ENCODE results near the gene NEDD8.

Gene NEDD8

DNA sequence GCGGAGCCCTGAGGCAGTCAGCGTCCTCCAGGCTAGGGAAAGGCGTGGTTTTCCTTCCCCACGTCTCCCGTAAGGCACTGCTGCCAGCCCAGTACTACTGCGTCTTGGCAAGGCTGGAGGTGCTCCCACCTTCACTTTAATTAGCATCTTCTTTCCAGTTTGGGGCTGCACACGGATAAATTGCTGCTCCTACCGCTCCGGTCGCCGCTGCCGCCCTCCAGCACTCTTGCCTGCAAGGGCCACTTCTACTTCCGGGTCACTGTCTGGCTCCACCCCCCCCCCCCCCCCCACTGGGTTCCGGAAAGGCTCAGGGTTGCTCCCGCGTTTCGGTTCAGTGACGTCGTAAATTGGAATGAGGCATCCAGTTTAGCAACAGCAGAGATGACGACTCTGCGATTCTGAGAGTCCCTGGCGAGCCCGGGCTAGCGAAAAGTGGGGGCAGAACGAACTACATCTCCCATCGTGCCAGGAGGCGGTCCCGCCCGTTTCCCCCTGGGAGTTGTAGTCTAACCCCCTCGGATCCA, at the start of gene NEDD8:
Gene NEDD8, minus strand, starts transcription at position 247 of the 524 bp plus-strand sequence. Its CDS starts 100 bp downstream, at position 147.
- peak; percentile 96 for DNase-seq

DNA sequence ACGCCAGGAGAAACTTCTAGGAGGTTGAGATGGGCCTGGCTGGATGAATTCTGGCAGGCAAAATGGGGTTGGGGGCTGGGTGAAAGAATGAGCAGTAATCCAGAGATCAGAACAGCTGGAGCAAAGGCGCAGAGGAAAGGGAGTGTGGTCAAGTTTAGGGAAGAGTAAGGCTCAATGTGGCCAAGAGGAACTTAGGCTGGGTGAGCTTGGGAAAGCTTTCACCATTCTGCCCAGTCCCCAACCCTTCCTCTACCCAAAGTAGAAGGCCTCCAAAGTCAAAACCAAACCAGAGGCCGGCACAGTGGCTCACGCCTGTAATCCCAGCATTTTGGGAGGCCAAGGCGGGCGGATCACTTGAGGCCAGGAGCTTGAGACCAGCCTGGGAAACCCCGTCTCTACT, 49.5 kb upstream of the NEDD8 start:
- DNase-seq = no peak

- no peak for DNase-seq
Measured at GRCh38 chr14:24280797-24281460, 48.8 kb upstream of the NEDD8 start.

DNA sequence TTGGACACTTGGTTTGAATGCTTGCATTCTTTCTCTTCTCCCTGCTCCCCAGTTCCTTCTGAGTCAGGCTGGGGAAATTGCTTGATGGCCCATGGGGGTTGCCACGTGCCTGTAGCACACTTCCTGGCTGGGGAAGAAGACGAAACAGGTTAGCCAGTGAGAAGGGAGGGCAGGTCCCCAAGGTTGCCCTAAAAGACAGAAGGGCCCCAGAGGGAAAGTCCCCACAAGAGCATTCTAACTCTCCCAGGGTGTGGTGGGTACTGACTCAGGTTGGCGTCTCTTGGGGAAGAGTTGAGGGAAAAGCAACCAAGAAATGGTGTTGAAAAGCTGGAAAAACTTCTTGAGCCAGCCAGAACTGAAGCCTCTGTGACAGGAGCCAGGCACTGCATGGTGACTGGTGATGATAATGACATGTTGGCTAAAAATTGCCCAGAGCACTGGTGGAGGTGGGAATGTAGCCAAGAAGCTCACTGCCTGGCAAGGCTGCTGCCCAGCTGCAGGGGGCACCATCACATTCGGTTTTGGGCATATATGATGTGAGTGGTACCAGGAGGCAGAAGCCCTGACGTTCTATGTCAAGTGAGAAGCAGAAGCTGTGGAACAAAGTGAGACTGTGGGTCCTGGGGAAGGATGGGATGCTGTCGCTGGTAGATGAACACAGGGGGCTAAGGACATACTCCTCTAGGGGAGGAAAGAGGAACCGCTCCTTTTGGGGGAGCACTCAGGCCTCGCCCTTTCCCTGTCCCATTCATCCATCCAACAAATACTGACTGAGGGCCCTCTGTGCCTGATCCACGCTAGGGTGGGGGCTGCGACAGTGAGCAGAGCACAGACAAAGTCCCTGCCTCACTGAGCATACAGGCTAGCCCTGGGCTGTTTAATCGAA, 47.4 kb upstream of the NEDD8 start:
- DNase-seq = peak; percentile 76

GRCh38 chr14:24278424-24278823, 46.3 kb upstream of the NEDD8 start:
- DNase-seq = no peak

- DNase-seq = no peak
Measured at GRCh38 chr14:24277606-24278321, 45.6 kb upstream of the NEDD8 start.

DNA sequence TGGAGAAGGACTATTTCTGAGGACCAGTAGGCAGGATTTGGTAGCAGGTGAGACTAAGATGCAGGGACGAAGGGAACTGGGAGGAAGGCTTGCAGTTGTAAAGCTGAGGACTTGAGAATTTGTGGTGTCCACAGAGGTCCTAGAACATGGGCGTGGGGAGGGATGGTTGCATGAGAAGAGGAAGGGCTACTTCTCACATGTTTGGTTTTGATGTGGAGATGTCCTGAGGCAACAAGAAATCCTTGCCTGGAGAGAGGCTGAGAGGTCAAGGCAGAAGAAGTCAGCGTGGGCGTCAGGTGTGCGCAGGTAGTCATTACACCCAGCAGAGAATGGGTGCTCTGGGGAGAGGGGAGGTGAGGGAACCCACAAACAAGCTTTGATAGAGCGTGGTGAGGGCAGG, 44.9 kb upstream of the NEDD8 start:
- DNase-seq = no peak

GRCh38 chr14:24274101-24274543, 42.0 kb upstream of the NEDD8 start:
- peak; percentile 77 for DNase-seq

DNA sequence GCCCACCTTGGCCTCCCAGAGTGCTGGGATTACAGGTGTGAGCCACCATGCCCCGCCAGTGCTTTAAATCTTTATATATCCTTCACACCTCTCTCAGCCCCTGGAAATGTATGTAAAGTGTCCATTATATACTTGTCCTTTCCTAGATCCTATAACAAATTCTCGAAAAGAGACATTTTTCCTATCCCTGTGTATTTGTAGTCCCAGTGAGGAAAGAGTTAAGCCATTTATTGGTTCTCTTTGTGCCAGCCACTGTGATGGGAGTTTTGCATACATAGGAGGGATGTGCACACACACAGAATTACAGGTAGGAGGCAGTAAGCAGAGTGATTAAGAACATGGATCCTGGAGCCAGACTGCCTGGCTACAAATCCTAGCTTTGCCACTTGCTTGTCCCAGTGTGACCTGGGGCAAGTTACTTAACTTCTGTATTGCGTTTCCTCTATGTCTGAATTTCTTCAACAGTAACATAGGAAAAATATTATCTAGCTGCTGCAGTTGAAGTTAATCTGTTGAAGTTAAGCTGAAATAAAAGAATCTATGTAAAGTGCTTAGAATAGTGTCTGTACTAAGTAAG, 41.3 kb upstream of the NEDD8 start:
- no peak for DNase-seq

DNA sequence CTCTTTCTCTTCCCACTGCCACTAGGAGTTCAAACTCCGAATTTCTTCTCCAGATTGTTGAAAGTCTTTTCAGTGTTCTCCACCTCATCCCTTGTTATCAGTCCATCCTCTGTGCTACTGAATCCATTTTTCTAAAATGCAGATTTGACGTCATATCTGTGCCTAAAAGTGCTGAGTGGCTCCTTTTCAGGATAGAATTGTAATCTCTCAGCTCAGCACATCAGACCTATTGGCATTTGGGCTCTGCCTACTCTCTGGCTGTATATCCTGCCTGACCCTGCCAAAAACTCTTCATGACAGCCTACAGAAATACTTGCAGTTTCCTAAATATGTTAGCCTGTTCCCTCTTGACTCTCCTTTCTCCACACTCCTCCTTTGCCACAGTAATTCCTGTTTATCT, 40.3 kb upstream of the NEDD8 start:
- DNase-seq = no peak

DNA sequence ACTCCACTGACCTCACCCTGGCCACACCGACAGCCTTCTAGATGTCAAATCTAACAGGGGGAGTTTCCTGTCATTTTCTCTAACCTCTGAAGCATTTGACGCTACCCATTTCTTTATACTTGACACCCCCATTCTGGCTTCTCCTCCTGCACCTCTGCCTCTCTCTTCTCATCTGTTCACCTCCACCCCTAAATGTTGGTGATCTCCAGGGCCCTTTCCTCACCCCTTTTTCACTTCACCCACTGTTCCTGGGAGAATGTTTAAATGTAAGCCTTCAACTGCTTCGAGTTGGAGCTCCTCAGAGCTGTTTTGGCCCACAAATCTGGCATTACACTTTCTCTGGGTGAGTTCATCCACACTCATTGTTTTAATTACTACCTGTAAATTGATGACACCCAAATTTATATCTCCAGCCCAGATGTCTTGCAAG, 39.7 kb upstream of the NEDD8 start:
- no peak for DNase-seq

GRCh38 chr14:24271134-24271833, 39.1 kb upstream of the NEDD8 start, which contains the start of gene RABGGTA:
RABGGTA (minus strand) TSS chr14:24271597; CDS start chr14:24271115, 482 bp downstream.
- DNase-seq = peak; percentile 93

GRCh38 chr14:24270537-24271133, 38.5 kb upstream of the NEDD8 start:
- DNase-seq = no peak

GRCh38 chr14:24269910-24270536, 37.9 kb upstream of the NEDD8 start:
- DNase-seq = no peak

DNA sequence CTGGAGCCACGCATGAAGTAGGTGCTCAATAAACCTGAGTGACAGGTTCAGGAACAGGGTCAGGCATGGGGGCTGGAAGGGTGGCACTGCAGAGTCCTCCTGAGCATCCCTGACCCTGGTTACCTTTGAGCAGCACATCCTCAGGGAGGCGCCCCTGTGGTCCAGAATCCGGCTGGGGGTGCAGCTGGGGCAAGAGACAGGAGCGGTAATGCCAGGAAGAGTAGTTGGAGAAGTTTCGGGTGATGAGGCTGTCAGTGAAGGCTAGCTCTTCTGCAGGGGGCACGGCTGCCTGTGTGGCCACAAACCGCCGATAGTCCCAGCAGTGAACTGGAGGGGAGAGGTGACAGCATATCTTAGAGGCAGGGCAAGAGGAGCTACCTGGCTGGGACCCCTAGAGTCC, 37.2 kb upstream of the NEDD8 start:
- no peak for DNase-seq

GRCh38 chr14:24268225-24268624, 36.1 kb upstream of the NEDD8 start:
- DNase-seq = no peak

DNA sequence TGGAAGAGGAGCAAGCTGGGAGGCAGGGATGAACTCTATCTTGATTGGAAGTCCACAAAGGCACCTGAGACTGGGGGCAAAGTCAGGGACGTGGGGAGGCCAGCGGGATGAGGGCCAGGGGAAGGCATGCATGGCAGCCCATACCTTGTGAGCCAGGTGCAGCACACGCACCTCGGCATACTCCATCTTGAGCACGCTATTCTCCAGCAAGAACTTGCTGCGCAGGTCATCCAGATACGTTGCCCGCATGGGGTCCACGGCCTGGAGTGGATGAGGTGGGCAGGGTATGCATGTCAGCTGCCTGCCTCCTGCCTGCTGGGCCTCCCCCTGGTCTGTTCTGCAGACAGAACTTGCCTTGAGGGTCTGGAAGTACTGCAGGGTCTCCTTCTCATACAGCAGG, 35.3 kb upstream of the NEDD8 start:
- DNase-seq = no peak

DNA sequence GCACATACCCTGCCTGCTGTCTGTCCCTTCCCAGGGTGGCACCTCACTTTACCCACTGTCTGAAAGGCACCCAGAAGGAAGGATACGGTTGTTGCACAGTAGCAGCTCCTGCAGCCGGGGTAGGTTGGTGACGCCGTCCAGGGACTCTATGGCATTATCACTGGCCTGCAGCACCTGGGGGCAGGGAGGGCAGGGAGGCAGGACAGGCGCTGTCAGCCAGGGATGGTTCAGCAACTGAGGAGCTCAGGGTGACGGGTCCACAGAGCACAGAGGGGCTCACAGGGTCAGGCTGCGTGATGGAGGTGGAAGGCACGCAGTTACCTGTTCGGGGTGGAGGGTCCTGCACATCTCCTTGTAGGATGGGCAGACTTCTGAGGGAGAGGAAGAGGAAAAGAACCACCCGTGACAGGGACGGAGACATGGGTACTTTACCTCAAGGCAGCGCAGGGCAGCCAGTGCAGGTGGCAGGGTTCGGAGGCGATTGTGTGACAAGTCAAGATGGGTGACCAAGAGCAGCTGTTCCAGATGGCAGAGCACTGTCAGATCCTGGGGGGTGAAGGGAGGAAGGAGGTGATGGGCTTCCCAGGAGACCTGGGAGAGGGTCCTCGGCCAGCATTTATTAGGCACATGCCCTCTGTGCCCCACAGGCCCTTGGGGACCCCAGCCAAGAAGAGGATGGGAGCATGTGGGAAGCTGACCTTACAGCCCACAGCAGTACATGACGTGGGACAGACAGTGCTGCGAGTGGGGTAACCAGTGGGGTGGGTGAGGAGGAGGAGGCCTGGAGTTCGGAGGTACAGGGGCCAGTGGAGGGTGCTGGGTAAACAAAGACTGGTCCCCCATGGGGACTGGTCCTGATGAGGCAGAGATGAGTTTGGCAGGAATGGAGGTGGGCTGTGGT, 34.4 kb upstream of the NEDD8 start:
- no peak for DNase-seq

DNA sequence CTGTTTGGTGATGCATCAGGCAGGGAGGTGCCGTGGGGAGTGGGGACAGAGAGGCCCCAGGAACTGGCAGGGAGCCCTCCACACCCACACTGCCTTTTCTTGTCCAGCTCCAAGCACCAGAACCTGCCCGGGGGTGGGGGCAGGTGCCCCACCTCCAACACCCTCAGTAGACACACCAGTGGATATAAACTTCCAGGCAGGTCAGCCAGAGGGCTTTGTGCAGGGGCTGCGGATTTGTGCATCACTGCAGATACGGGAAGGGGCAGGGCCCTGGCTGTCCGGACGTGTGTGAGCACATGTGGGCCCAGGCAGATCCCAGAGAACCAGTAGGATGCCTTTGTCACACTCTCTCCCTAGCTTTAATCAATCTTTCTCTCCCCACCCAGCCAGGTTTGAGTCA, 32.1 kb upstream of the NEDD8 start:
- DNase-seq = no peak

DNA sequence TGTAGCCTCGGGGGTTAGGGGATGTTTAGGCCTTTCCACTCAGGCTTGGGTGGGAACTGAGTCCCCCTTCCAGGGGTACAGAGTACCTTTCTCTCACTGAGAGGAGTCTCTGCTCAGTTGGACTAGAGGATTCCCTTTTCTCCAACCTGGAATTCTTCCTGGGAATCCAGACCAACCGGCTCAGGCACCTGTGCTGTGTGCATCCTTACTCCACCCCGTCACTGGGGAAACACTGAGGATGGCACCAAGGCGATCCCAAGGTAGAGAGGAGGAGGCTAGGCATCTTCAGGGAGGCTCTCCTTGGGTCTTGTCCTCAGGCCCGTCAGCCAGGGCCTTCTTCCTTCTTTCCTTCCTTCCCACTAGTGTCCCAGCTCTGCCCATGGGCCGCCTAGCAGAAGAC, 31.7 kb upstream of the NEDD8 start:
- DNase-seq = no peak

Data from activated CD8-positive, alpha-beta memory T cell treated with anti-CD3 and anti-CD28 coated beads for 24 hours (primary cell).